ENCODE measurements around the gene UGT1A6. TPM values are rescaled to one million over a fixed set of nuclear protein-coding genes. Genes with fewer than 3 reads are reported as not detected.
"Not testable (repeated sequence)": the region's sequence is repeated elsewhere in the genome, so short reads cannot be mapped to it uniquely, and the experiment has no call there.

The UGT1A6 gene
- total and polyA plus RNA-seq, 2 experiments from 2014 or later, result not detected

- ATAC-seq (no peak), DNase-seq (ENCODE audit: low spot score) (no peak)
- no peaks in the 10 kb centered on the region for H4K20me1 ChIP-seq (replicated peaks; ENCODE audit: insufficient read depth)
- H3F3A ChIP-seq (replicated peaks; ENCODE audit: low read depth), result no peaks in the 10 kb centered on the region
- H3K4me1 ChIP-seq (ENCODE audit: insufficient read depth), result no peaks in the 10 kb centered on the region
- no peak overlapping the region for H3K4me3 ChIP-seq
- H3K27ac ChIP-seq (ENCODE audit: low read depth), result no peak overlapping the region
- Mint-ChIP-seq H3K27me3 (ENCODE audit: insufficient read depth, low read depth, poor library complexity) (peaks cover 2% of the 10 kb centered on the region), H3K4me3 (no peak overlapping the region), H3K4me1 (no peaks in the 10 kb centered on the region), H3K9me3 (peaks cover 54% of the 10 kb centered on the region), H3K36me3 (ENCODE audit: low read depth) (peaks cover 16% of the 10 kb centered on the region), H3K27ac (no peak overlapping the region)
- no peak overlapping the region for H2AFZ ChIP-seq
- no peak overlapping the region for H3K4me2 ChIP-seq
- H3K27me3 ChIP-seq (ENCODE audit: insufficient read depth), result no peaks in the 10 kb centered on the region
- no peaks in the 10 kb centered on the region for H3K79me2 ChIP-seq (replicated peaks; ENCODE audit: insufficient read depth)
- TF ChIP-seq REST (IDR thresholded peaks at IDR 0.05; ENCODE audit: unreplicated experiment), result no peak
- no peak for TF ChIP-seq NANOG (IDR thresholded peaks at IDR 0.05; ENCODE audit: borderline replicate concordance)
- TF ChIP-seq ZNF331 (CRISPR knock-in tag; IDR thresholded peaks at IDR 0.05; ENCODE audit: low read depth), result no peak
- no peak for TF ChIP-seq STAT1 (IDR thresholded peaks at IDR 0.05; ENCODE audit: unreplicated experiment)
- no peak for TF ChIP-seq EZH2phosphoT487 (IDR thresholded peaks at IDR 0.05; ENCODE audit: unreplicated experiment)
- TF ChIP-seq CTCF (conservative IDR thresholded peaks at IDR 0.05; ENCODE audit: low read depth in 2 of 2), result no peak
- no peak for TF ChIP-seq CREB1 (CRISPR knock-in tag; IDR thresholded peaks at IDR 0.05; ENCODE audit: low read depth)
- TF ChIP-seq JUNB (IDR thresholded peaks at IDR 0.05; ENCODE audit: unreplicated experiment), result no peak
- TF ChIP-seq EZH2 (IDR thresholded peaks at IDR 0.05; ENCODE audit: low read depth, unreplicated experiment), result no peak
- no peak for TF ChIP-seq ZNF114 (CRISPR knock-in tag; IDR thresholded peaks at IDR 0.05)
- no peak for TF ChIP-seq ZNF462 (CRISPR knock-in tag; IDR thresholded peaks at IDR 0.05)
- no peaks in the 10 kb centered on the region for H3K9me2 ChIP-seq (ENCODE audit: insufficient read depth)
- H3K36me3 ChIP-seq (ENCODE audit: insufficient read depth), result no peaks in the 10 kb centered on the region
These were observed 54.5 kb downstream of the UGT1A6 start for GRCh38 chr2:233747283-233747544.

- H4K20me1 ChIP-seq (replicated peaks; ENCODE audit: insufficient read depth); DNase-seq (ENCODE audit: low spot score); H2AFZ ChIP-seq; H3K9me2 ChIP-seq (ENCODE audit: insufficient read depth); H3K27ac Mint-ChIP-seq; H3K79me2 ChIP-seq (replicated peaks; ENCODE audit: insufficient read depth); H3K27me3 ChIP-seq (ENCODE audit: insufficient read depth); H3K27me3 Mint-ChIP-seq (ENCODE audit: insufficient read depth, low read depth, poor library complexity); H3K36me3 ChIP-seq (ENCODE audit: insufficient read depth); H3K27ac ChIP-seq (ENCODE audit: low read depth); H3K4me1 ChIP-seq (ENCODE audit: insufficient read depth); H3F3A ChIP-seq (replicated peaks; ENCODE audit: low read depth); H3K4me3 ChIP-seq; H3K4me1 Mint-ChIP-seq; H3K4me2 ChIP-seq; ATAC-seq; H3K4me3 Mint-ChIP-seq: not testable (repeated sequence)
- Mint-ChIP-seq H3K9me3 (peaks cover 60% of the 10 kb centered on the region), H3K36me3 (ENCODE audit: low read depth) (peaks cover 16% of the 10 kb centered on the region)
These were observed 58.0 kb downstream of the UGT1A6 start for GRCh38 chr2:233750689-233751088.

Data from GM23338 (cell line).